ENCODE measurements around the gene PRKN. TPM values are rescaled to one million over a fixed set of nuclear protein-coding genes. Genes with fewer than 3 reads are reported as not detected.

PRKN gene
- total RNA-seq, 1 experiment from 2014 or later, result 2.0 TPM

- H3K4me3 Mint-ChIP-seq, result no peak overlapping the region
- no peaks in the 10 kb centered on the region for H3K27me3 Mint-ChIP-seq (ENCODE audit: low read depth)
These were observed 508.3 kb downstream of the PRKN start for GRCh38 chr6:162219266-162219665.

More at GRCh38 chr6:162219266-162219665, 508.3 kb downstream of the PRKN start:
- Histone ChIP-seq H3K56ac (ENCODE audit: insufficient read length, low read depth, low read length) (no peak overlapping the region), H3K18ac (ENCODE audit: insufficient read length, low read depth, low read length) (no peak overlapping the region), H3K9me3 (ENCODE audit: control insufficient read depth, low read depth, low read length) (no peaks in the 10 kb centered on the region), H3K9ac (ENCODE audit: extremely low read depth, insufficient read length, low read length) (no peak overlapping the region), H2AK5ac (ENCODE audit: insufficient read length, low read length) (no peak overlapping the region), H3K27me3 (ENCODE audit: insufficient read depth, low read length) (no peaks in the 10 kb centered on the region), H3K27ac (ENCODE audit: insufficient read length, low read depth, low read length) (no peak overlapping the region), H2AFZ (ENCODE audit: low read length) (no peak overlapping the region), H3K4ac (ENCODE audit: low read depth, low read length) (no peak overlapping the region), H4K8ac (replicated peaks; ENCODE audit: insufficient read length, low read depth, low read length) (no peak overlapping the region), H2BK12ac (ENCODE audit: insufficient read length, low read depth, low read length) (no peak overlapping the region), H2BK15ac (ENCODE audit: low read depth, low read length) (no peak overlapping the region), H4K91ac (ENCODE audit: insufficient read length, low read depth, low read length) (no peak overlapping the region), H3K23me2 (ENCODE audit: insufficient read length, low read depth, low read length, poor library complexity, severe bottlenecking) (no peaks in the 10 kb centered on the region), H3K4me2 (ENCODE audit: insufficient read depth, insufficient read length, low read length) (no peak overlapping the region), H3K79me2 (ENCODE audit: insufficient read depth, low read length) (no peaks in the 10 kb centered on the region), H2BK20ac (ENCODE audit: low read depth, low read length, poor library complexity, severe bottlenecking) (no peak overlapping the region), H4K20me1 (ENCODE audit: control insufficient read depth, insufficient read depth, insufficient read length) (no peaks in the 10 kb centered on the region), H3T11ph (ENCODE audit: low read length) (no peak overlapping the region), H3K79me1 (ENCODE audit: insufficient read depth, low read depth, low read length, poor library complexity, severe bottlenecking) (no peaks in the 10 kb centered on the region), H2BK120ac (ENCODE audit: low read depth, low read length, poor library complexity, severe bottlenecking) (no peak overlapping the region), H3K23ac (ENCODE audit: insufficient read length, low read depth, low read length) (no peak overlapping the region), H4K5ac (ENCODE audit: insufficient read length, low read depth, low read length) (no peak overlapping the region), H2BK5ac (ENCODE audit: insufficient read length, low read length) (no peak overlapping the region), H3K4me1 (ENCODE audit: insufficient read depth, low read length) (no peaks in the 10 kb centered on the region), H3K14ac (ENCODE audit: insufficient read depth, low read length) (no peak overlapping the region)
- Mint-ChIP-seq H3K36me3 (ENCODE audit: insufficient read depth in 1 of 3, low read depth in 3 of 3) (no peaks in the 10 kb centered on the region), H3K4me1 (0 out of 4 replicates have a peak, but pooled peaks cover 0 to 3% of the 10 kb centered on the region in 2 experiments), H3K27ac (no peak overlapping the region), H3K9me3 (no peaks in the 10 kb centered on the region)
- no peak for TF ChIP-seq CTCF (conservative IDR thresholded peaks at IDR 0.05)
- no peak for DNase-seq
- no CpG with 5 or more reads among the region's 4 CpGs for WGBS (ENCODE audit: extremely low coverage, insufficient read length, low lambda C conversion rate)
